Activated effector memory CD4-positive, alpha-beta T cell treated with Interleukin-2 at 50 U/mL for 16 hours (primary cell): ENCODE data around the gene EEIG2.

Experiments used
- DNase-seq: peaks from one replicate; pipeline ENCODE4 v3.0.0-alpha.2; 2020

Gene EEIG2

GRCh38 chr1:108585313-108585712 lies 25.4 kb downstream of the EEIG2 start:
- no peak for DNase-seq

GRCh38 chr1:108590441-108590840 lies 30.5 kb downstream of the EEIG2 start:
- no peak for DNase-seq

GRCh38 chr1:108590957-108591356 lies 31.1 kb downstream of the EEIG2 start:
- no peak for DNase-seq

GRCh38 chr1:108591466-108591865 lies 31.6 kb downstream of the EEIG2 start:
- no peak for DNase-seq

- DNase-seq = no peak
Observed at GRCh38 chr1:108592030-108592759, 32.3 kb downstream of the EEIG2 start.

- no peak for DNase-seq
Observed at GRCh38 chr1:108593448-108593847, 33.5 kb downstream of the EEIG2 start.

DNA sequence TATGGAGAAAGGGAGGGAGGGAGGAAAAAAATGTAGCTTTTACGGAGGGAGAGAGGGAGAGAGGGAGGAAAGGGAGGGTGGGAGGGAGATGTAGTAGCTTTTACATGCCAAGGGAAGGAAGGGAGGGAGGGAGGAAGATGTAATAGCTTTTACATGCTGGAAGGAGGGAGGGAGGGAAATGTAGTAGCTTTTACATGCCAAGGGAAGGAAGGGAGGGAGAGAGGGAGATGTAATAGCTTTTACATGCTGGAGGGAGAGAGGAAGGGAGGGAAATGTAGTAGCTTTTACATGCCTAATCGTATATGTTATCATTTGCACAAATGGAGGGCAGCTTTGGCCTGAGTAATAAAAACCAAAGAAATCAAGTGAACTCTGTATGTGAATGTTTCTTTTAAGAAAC lies 35.6 kb downstream of the EEIG2 start:
- DNase-seq = no peak

GRCh38 chr1:108597041-108597440 lies 37.1 kb downstream of the EEIG2 start:
- DNase-seq = no peak

- no peak for DNase-seq
Observed at GRCh38 chr1:108598340-108598739, 38.4 kb downstream of the EEIG2 start.

- no peak for DNase-seq
Observed at GRCh38 chr1:108600504-108600903, 40.6 kb downstream of the EEIG2 start.

GRCh38 chr1:108601708-108602410 lies 42.0 kb downstream of the EEIG2 start:
- DNase-seq = no peak

- DNase-seq = no peak
Observed at GRCh38 chr1:108605633-108606032, 45.7 kb downstream of the EEIG2 start.

DNA sequence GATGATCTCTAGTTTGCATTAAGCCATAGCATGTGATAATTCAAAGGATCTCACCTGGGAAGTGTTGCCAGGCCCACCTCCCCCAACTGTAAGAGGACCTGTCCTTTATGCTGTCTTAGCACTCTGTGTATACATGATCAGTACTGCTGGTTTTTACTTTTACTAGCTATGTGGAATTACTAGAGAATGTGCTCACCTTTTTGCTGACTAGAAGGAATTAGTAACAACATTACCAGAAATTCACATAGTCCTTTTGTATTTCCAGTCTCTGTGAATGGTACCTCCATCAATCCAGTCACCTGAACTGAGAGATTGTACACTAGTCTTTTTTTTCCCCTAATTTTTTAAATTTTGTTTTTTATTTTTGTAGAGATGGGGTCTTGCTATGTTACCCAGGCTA lies 46.6 kb downstream of the EEIG2 start:
- no peak for DNase-seq

- no peak for DNase-seq
Observed at GRCh38 chr1:108609483-108610049, 49.7 kb downstream of the EEIG2 start.
